K562 (cell line): ENCODE data around the gene WDR81. TPM values are rescaled to one million over a fixed set of nuclear protein-coding genes. Genes with fewer than 3 reads are reported as not detected.

Experiments used
- ATAC-seq: fragments of 200-7000 bp; cut with Tn5 transposase; 3 replicates; pipeline ENCODE4 v1.9.1; 2020; ENCODE audit warnings: moderate library complexity
- BruUV-seq: library from RNA; stranded (reverse); fragments of 400-500 nt; replicated peaks from 2 replicates; lab custom pipeline; 2021; lab: Mats Ljungman, UMichigan
- CTCF ChIA-PET: fragments of 300-600 bp; formaldehyde crosslinking; extraction: SDS; loops from one replicate; lab custom pipeline; 2021; ENCODE audit warnings: low intra/inter-chr PET ratio; lab: Yijun Ruan, JAX
- POLR2A ChIA-PET: fragments of 300-600, 350-650 bp; sonication (Branson Sonifier 250); formaldehyde crosslinking; extraction: SDS; loops from one replicate; lab custom pipeline; 2021; ENCODE audit warnings: antibody characterized with exemption, inconsistent platforms; lab: Yijun Ruan, JAX
- DNase-seq, 4 experiments: peaks; one replicate each; pipeline versions ENCODE4 v3.0.0 to v3.0.0-alpha.2; 2011 to 2018; ENCODE audit warnings: low spot score in 3 of 4, mixed read lengths in 3 of 4; ENCODE audit errors: extremely low read depth in 1 of 4
- FAIRE-seq: peaks from 2 replicates; lab custom pipeline; 2011; peaks lifted over from hg19 to GRCh38; lab: Jason Lieb, UNC
- H2AFZ ChIP-seq: 2 replicates; pipeline ENCODE4 v1.6.0; 2011; ENCODE audit warnings: low read depth, low read length, control low read depth, inconsistent platforms
- H3K27ac ChIP-seq: fragments of 200-600 bp; 3 replicates; pipeline ENCODE4 v1.8.0; 2011; ENCODE audit warnings: low read depth, mild to moderate bottlenecking, control low read depth, inconsistent platforms, low read length, moderate library complexity, mixed read lengths; ENCODE audit errors: extremely low read depth
- H3K27me3 ChIP-seq, 2 experiments: fragments of 300-600 bp in 1 of 2; 2 replicates in 1 of 2; 3 replicates in 1 of 2; pipeline versions ENCODE4 v1.6.0 to v1.8.0; 2011; ENCODE audit warnings: inconsistent platforms in 2 of 2, low read length in 2 of 2, mild to moderate bottlenecking in 1 of 2, mixed read lengths in 1 of 2, moderate library complexity in 1 of 2; ENCODE audit not compliant: control insufficient read depth in 2 of 2, insufficient read depth in 2 of 2
- H3K36me3 ChIP-seq: fragments of 300-600 bp; 3 replicates; pipeline ENCODE4 v1.8.0; 2011; ENCODE audit warnings: mild to moderate bottlenecking, low read length, inconsistent platforms; ENCODE audit not compliant: control insufficient read depth, insufficient read depth
- H3K4me1 ChIP-seq, 2 experiments: fragments of 200-600 bp in 1 of 2; replicated peaks in 1 of 2; 2 replicates in 1 of 2; 3 replicates in 1 of 2; pipeline versions ENCODE4 v1.5.1 to v1.8.0; 2011; ENCODE audit warnings: inconsistent platforms in 2 of 2, low read length in 2 of 2, mild to moderate bottlenecking in 1 of 2, mixed read lengths in 1 of 2, moderate library complexity in 1 of 2; ENCODE audit not compliant: control insufficient read depth in 2 of 2, insufficient read depth in 2 of 2
- H3K4me2 ChIP-seq: 2 replicates; pipeline ENCODE4 v1.6.1; 2011; ENCODE audit warnings: low read length, control low read depth, inconsistent platforms, mixed read lengths; ENCODE audit not compliant: insufficient read depth
- H3K4me3 ChIP-seq: fragments of 200-600 bp; sonication (generic), shearing (Covaris generic); 2 replicates; pipeline ENCODE4 v1.5.1; 2016; ENCODE audit warnings: control low read depth, inconsistent platforms
- H3K79me2 ChIP-seq: fragments of 200-600 bp; 3 replicates; pipeline ENCODE4 v1.8.0; 2011; ENCODE audit warnings: low read length, inconsistent platforms; ENCODE audit not compliant: control insufficient read depth, insufficient read depth
- H3K9ac ChIP-seq, 2 experiments: 2 replicates each; pipeline versions ENCODE4 v1.6.0 to v1.6.1; 2011; ENCODE audit warnings: low read depth in 2 of 2, low read length in 2 of 2, control low read depth in 1 of 2, inconsistent platforms in 1 of 2, mild to moderate bottlenecking in 1 of 2, mixed read lengths in 1 of 2; ENCODE audit not compliant: insufficient read depth in 1 of 2
- H3K9me1 ChIP-seq: one replicate; pipeline ENCODE4 v1.6.0; 2011; ENCODE audit warnings: inconsistent platforms, mild to moderate bottlenecking, low read length, moderate library complexity; ENCODE audit not compliant: control insufficient read depth, insufficient read depth
- H3K9me3 ChIP-seq: replicated peaks from 2 replicates; pipeline ENCODE4 v1.5.1; 2011; ENCODE audit warnings: low read depth, low read length, inconsistent platforms; ENCODE audit not compliant: control insufficient read depth, insufficient read depth
- H4K20me1 ChIP-seq: replicated peaks from 2 replicates; pipeline ENCODE4 v1.6.1; 2011; ENCODE audit warnings: low read length, inconsistent platforms, mixed read lengths; ENCODE audit not compliant: control insufficient read depth, insufficient read depth
- BRF2 ChIP-seq: IDR thresholded peaks from 3 replicates; pipeline ENCODE4 v1.6.1; 2011; ENCODE audit warnings: borderline replicate concordance, mild to moderate bottlenecking; ENCODE audit not compliant: insufficient read length, insufficient read depth
- HINFP ChIP-seq: fragments of 450-650 bp; conservative IDR thresholded peaks from 2 replicates; pipeline ENCODE4 v1.6.1; 2016; ENCODE audit warnings: missing genetic modification characterization, low read depth, mild to moderate bottlenecking, control low read depth, missing compliant biosample characterization
- NFE2 ChIP-seq: IDR thresholded peaks from 2 replicates; pipeline ENCODE4 v1.6.1; 2014; ENCODE audit warnings: antibody characterized with exemption, low read depth
- POLR2G ChIP-seq: fragments of 200-400 bp; formaldehyde crosslinking; IDR thresholded peaks from 2 replicates; pipeline ENCODE4 v1.6.1; 2017; ENCODE audit warnings: low read depth, mild to moderate bottlenecking, antibody characterized with exemption, low read length, moderate library complexity
- ZBTB43 ChIP-seq: sonication (generic); formaldehyde crosslinking; IDR thresholded peaks from 2 replicates; pipeline ENCODE4 v1.8.0; 2023; ENCODE audit warnings: mild to moderate bottlenecking, missing genetic modification reagents
- ZNF165 ChIP-seq: fragments of 250-450 bp; sonication (Bioruptor Pico); IDR thresholded peaks from 2 replicates; pipeline ENCODE4 v1.4.0; 2020; ENCODE audit warnings: borderline replicate concordance
- WGBS: fragments of 100-300 bp; shearing (Covaris generic); methylation state at CpG from one replicate; pipeline ENCODE4 v1.1.6; 2016; ENCODE audit warnings: low coverage, mixed read lengths; ENCODE audit not compliant: insufficient coverage; ENCODE audit errors: missing lambda C conversion rate; 5-methylcytosine and 5-hydroxymethylcytosine counted together
- in situ Hi-C: fragments of 300-500 bp; cut with MboI; formaldehyde crosslinking; loops from 4 replicates; pipeline ENCODE4 v1.15.0; 2018; ENCODE audit warnings: inconsistent platforms, mixed read lengths
- intact Hi-C: fragments of 100-400 bp; cut with micrococcal nuclease; formaldehyde crosslinking; loops from 2 replicates; pipeline ENCODE4 v1.14.2; 2022
- polyA plus RNA-seq, 8 experiments: library from polyadenylated mRNA; depleted of rRNA in 4 of 8; stranded (reverse) in 5 of 8; unstranded in 3 of 8; fragments of >200 nt; fragmentation: Nextera tagmentation in 2 of 8; fragmentation: Illumina TruSeq in 1 of 8; extraction: Ambion mirVana in 2 of 8; extraction: Trizol in 1 of 8; gene quantifications; 2 replicates each; pipeline versions ENCODE4 v1.2.1 to v1.2.3, GENCODE V29; 2011 to 2014; ENCODE audit warnings: inconsistent platforms in 1 of 8, missing spikeins in 1 of 8
- total RNA-seq, 7 experiments: library from RNA; depleted of rRNA in 6 of 7; stranded (reverse); fragments of >200 nt in 6 of 7; fragmentation: Illumina TruSeq in 2 of 7; extraction: Trizol in 2 of 7; gene quantifications; 2 replicates each; pipeline versions ENCODE4 v1.2.1 to v1.2.3, GENCODE V29; 2011 to 2021; ENCODE audit warnings: low replicate concordance in 1 of 7

The WDR81 gene
- total and polyA plus RNA-seq, 9 of the 15 experiments (the other 6 are each of a cell fraction or from before 2014, with no cell fraction given) = 0.01 to 17.1 (median 3.3) TPM

GRCh38 chr17:1742371-1743087 is 18.0 kb downstream of the WDR81 start, which contains the start of gene SERPINF2:
SERPINF2 (plus strand) TSS chr17:1742871; CDS start chr17:1744996, 2,125 bp downstream.
- H3K4me2 ChIP-seq = no peak within 1 kb of the TSS
- in situ Hi-C loops = no loop called here
- 0% methylated on average over 7 of the region's 10 CpGs for WGBS
- H3K79me2 ChIP-seq = no peaks in the 10 kb centered on the region
- no peaks in the 10 kb centered on the region for H3K9me1 ChIP-seq
- TF ChIP-seq BRF2 (no peak), POLR2G (no peak), ZNF165 (no peak), HINFP (tag) (no peak), NFE2 (no peak), ZBTB43 (no peak)
- H3K4me1 ChIP-seq = peaks cover 0 to 25% of the 10 kb centered on the region in 2 experiments; a peak in 2 of 5 replicates
- FAIRE-seq (no peak), ATAC-seq (no peak), DNase-seq (no peak)
- H3K27me3 ChIP-seq = peaks cover 5 to 12% of the 10 kb centered on the region in 2 experiments; a peak in 4 of 5 replicates
- no peaks in the 10 kb centered on the region for H3K9me3 ChIP-seq
- peaks cover 2% of the 10 kb centered on the region; the same call in 1 of the 3 replicates for H3K36me3 ChIP-seq
- H4K20me1 ChIP-seq = no peaks in the 10 kb centered on the region
- H3K27ac ChIP-seq = no peak within 1 kb of the TSS
- no peak within 1 kb of the TSS for H2AFZ ChIP-seq
- intact Hi-C loops = no loop called here
- no peak within 1 kb of the TSS for H3K4me3 ChIP-seq
- no TSS peak for BruUV-seq
- ChIA-PET POLR2A (interaction anchor here (0.9 kb wide), 1 partner anchor 10 kb away, joined by 3 read pairs; no protein-coding TSS in a partner anchor), CTCF (no interaction called here)
- H3K9ac ChIP-seq = 0 out of 4 replicates have a peak within 1 kb of the TSS, but pooled peaks of 1 of the 2 experiments have one; percentile 17
